B cell (primary cell): ENCODE measurements around the gene C22orf15. TPM values are rescaled to one million over a fixed set of nuclear protein-coding genes. Genes with fewer than 3 reads are reported as not detected.

ENCODE experiments used
- ATAC-seq: fragments of 200-7000 bp; cut with Tn5 transposase; one replicate; pipeline ENCODE4 v1.10.0; 2021; ENCODE audit warnings: low read depth, mild to moderate bottlenecking, moderate number of reproducible peaks, moderate library complexity
- CTCF ChIA-PET: fragments of 350-600 bp; sonication (Branson Sonifier 250); formaldehyde crosslinking; loops from one replicate; lab custom pipeline; 2021; ENCODE audit warnings: antibody characterized with exemption, inconsistent platforms; lab: Charles Lee
- POLR2A ChIA-PET: fragments of 350-600 bp; sonication (Branson Sonifier 250); formaldehyde crosslinking; loops from one replicate; lab custom pipeline; 2021; ENCODE audit warnings: antibody characterized with exemption; lab: Charles Lee
- DNase-seq: peaks from one replicate; pipeline ENCODE4 v3.0.0; 2013
- H2AFZ ChIP-seq: 2 replicates; pipeline ENCODE4 v1.6.1; 2012; ENCODE audit warnings: mild to moderate bottlenecking, low read depth, low read length; ENCODE audit not compliant: insufficient read depth, poor library complexity, severe bottlenecking
- H3K27ac ChIP-seq, 2 donors: 1 replicate in 1 of 2; 2 replicates in 1 of 2; pipeline ENCODE4 v1.5.1; 2012 to 2013; ENCODE audit warnings: low read length in 2 of 2, mild to moderate bottlenecking in 2 of 2, moderate library complexity in 1 of 2
- H3K27me3 ChIP-seq, 4 experiments: fragments of 200-600 bp in 1 of 4; sonication (generic) in 1 of 4; replicated peaks in 1 of 4; 1 replicate in 2 of 4; 2 replicates in 2 of 4; pipeline versions ENCODE4 v1.6.1 to v1.7.0; 2013 to 2016; ENCODE audit warnings: low read length in 3 of 4, mild to moderate bottlenecking in 2 of 4, mixed read lengths in 1 of 4, moderate library complexity in 1 of 4; ENCODE audit not compliant: insufficient read depth in 4 of 4, control insufficient read depth in 3 of 4; ENCODE audit errors: control extremely low read depth in 1 of 4
- H3K36me3 ChIP-seq, 2 experiments: replicated peaks in 1 of 2; 1 replicate in 1 of 2; 2 replicates in 1 of 2; pipeline versions ENCODE4 v1.6.1 to v1.7.1; 2013; ENCODE audit warnings: low read length in 1 of 2; ENCODE audit not compliant: insufficient read depth in 2 of 2, control insufficient read depth in 1 of 2; ENCODE audit errors: control extremely low read depth in 1 of 2, extremely low read depth in 1 of 2
- H3K4me1 ChIP-seq, 2 donors: fragments of 200-600 bp in 1 of 2; sonication (generic) in 1 of 2; 1 replicate in 1 of 2; 2 replicates in 1 of 2; pipeline versions ENCODE4 v1.5.1 to v1.6.1; 2013 to 2017; ENCODE audit warnings: low read length in 2 of 2; ENCODE audit not compliant: control insufficient read depth in 2 of 2, insufficient read depth in 2 of 2
- H3K4me2 ChIP-seq: replicated peaks from 2 replicates; pipeline ENCODE3; 2012; ENCODE audit warnings: mild to moderate bottlenecking, low read depth, low read length; ENCODE audit not compliant: poor library complexity, severe bottlenecking
- H3K4me3 ChIP-seq, 5 experiments: fragments of 200-600 bp in 1 of 5; sonication (generic) in 1 of 5; 1 replicate in 3 of 5; 2 replicates in 2 of 5; pipeline versions ENCODE4 v1.5.1 to v1.7.0; 2011 to 2016; ENCODE audit warnings: low read length in 4 of 5, mild to moderate bottlenecking in 4 of 5, low read depth in 2 of 5, control low read depth in 1 of 5, moderate library complexity in 1 of 5; ENCODE audit not compliant: insufficient read depth in 1 of 5; ENCODE audit errors: control extremely low read depth in 1 of 5, extremely low read depth in 1 of 5
- H3K79me2 ChIP-seq: fragments of 200-600 bp; sonication (generic); one replicate; pipeline ENCODE4 v1.6.0; 2016; ENCODE audit warnings: low read length; ENCODE audit not compliant: control insufficient read depth, insufficient read depth
- H3K9ac ChIP-seq: fragments of 200-600 bp; sonication (generic); 2 replicates; pipeline ENCODE4 v1.6.1; 2017; ENCODE audit warnings: mild to moderate bottlenecking, low read length, moderate library complexity
- H3K9me3 ChIP-seq, 3 donors: one replicate each; pipeline versions ENCODE4 v1.6.1 to v1.7.1; 2013; ENCODE audit warnings: low read length in 2 of 3; ENCODE audit not compliant: control insufficient read depth in 2 of 3, insufficient read depth in 1 of 3; ENCODE audit errors: control extremely low read depth in 1 of 3
- H4K20me1 ChIP-seq: 2 replicates; pipeline ENCODE4 v1.6.0; 2012; ENCODE audit warnings: mild to moderate bottlenecking, low read length; ENCODE audit not compliant: insufficient read depth, control insufficient read depth, poor library complexity, severe bottlenecking
- H3K27ac Mint-ChIP-seq: one replicate; pipeline ENCODE4 v1.8.0; 2021; ENCODE audit warnings: mixed read lengths
- H3K27me3 Mint-ChIP-seq: one replicate; pipeline ENCODE4 v1.8.0; 2021; ENCODE audit warnings: mixed read lengths
- H3K4me1 Mint-ChIP-seq: one replicate; pipeline ENCODE4 v1.8.0; 2021; ENCODE audit warnings: mixed read lengths
- H3K4me3 Mint-ChIP-seq: one replicate; pipeline ENCODE4 v1.8.0; 2021; ENCODE audit warnings: mixed read lengths
- H3K9me3 Mint-ChIP-seq: one replicate; pipeline ENCODE4 v1.8.0; 2022; ENCODE audit warnings: mixed read lengths; ENCODE audit not compliant: insufficient read depth
- EZH2 ChIP-seq: IDR thresholded peaks from 2 replicates; pipeline ENCODE4 v1.6.1; 2012; ENCODE audit warnings: borderline replicate concordance, low read depth, mild to moderate bottlenecking, moderate library complexity, low read length; ENCODE audit not compliant: insufficient read depth, poor library complexity, severe bottlenecking
- WGBS: methylation state at CpG from one replicate; pipeline ENCODE4 v1.1.5; 2013; ENCODE audit warnings: missing lambda C conversion rate; ENCODE audit not compliant: insufficient coverage; 5-methylcytosine and 5-hydroxymethylcytosine counted together
- intact Hi-C: fragments of 100-400 bp; cut with micrococcal nuclease; formaldehyde crosslinking; loops from one replicate; pipeline ENCODE4 v1.10.0; 2022
- polyA minus RNA-seq: library from RNA; depleted of rRNA, polyadenylated mRNA; stranded (reverse); fragments of >200 nt; gene quantifications from 2 replicates; pipeline ENCODE4 v1.2.3, GENCODE V29; 2012
- polyA plus RNA-seq: library from polyadenylated mRNA; depleted of rRNA; stranded (reverse); fragments of >200 nt; gene quantifications from 2 replicates; pipeline ENCODE4 v1.2.3, GENCODE V29; 2012
- total RNA-seq, 2 donors: library from RNA; stranded (reverse); fragments of 120-200 nt in 1 of 2; gene quantifications; 1 replicate in 1 of 2; 2 replicates in 1 of 2; pipeline versions ENCODE4 v1.2.3 to v1.2.4, GENCODE V29; 2013 to 2022
- TF ChIP-seq, protein P1 (sequence below): fragments of 200-600 bp; IDR thresholded peaks from one replicate; pipeline ENCODE4 v1.8.0; 2022; ENCODE audit warnings: antibody characterized with exemption, mild to moderate bottlenecking

C22orf15 gene, protein sequence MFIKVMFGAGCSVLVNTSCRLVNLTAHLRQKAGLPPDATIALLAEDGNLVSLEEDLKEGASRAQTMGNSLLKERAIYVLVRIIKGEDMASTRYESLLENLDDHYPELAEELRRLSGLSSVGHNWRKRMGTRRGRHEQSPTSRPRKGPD
- 0.81 and 1.0 TPM in 2 replicates for total RNA-seq
- total RNA-seq (2013) = 0.70 TPM
- 0.30 and 0.61 TPM in 2 replicates for polyA plus RNA-seq
- 0.14 TPM in 1 of 2 replicates, not detected in the other for polyA minus RNA-seq

DNA sequence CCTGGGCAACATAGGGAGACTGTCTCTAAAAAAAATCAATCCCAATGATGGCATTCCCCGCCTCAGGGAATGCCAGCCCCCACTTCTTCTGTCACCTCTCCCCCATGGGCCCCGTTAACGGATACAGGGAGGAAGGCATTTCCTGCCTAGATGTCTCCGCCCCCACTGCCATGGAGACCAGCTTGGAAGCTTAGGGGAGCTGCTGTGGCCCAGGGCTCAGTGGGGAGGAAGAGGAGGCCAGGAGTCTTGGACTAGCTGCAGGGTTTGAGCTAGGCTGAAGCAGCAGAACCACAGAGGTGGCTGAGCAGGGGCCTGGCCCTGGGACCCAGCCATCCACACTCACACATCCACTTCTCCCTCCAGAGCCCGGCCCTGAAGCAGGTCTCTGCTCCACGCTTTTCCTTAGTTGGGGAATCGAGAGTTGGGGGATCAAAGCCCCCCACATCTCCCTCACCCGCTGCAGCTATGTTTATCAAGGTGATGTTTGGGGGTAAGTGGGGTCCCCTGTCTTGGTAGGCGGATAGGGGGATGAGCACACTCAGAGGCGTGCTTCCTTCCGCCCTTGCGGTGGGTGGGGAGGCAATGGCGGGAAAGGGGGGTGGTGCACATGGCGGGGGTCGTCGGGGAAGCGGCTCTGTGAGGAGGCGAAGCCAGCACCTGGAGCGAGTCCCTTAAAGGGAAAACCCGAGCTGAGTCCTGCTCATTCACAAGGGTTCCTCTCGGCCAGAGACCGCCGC lies at the start of gene C22orf15:
Gene C22orf15 (plus strand): TSS at position 149 of the 737 bp plus-strand sequence. CDS start 317 bp downstream, at position 466.
- DNase-seq (no peak), ATAC-seq (no peak)
- Histone ChIP-seq H3K9me3 (no peaks in the 10 kb centered on the region), H3K4me3 (peak within 1 kb of the TSS; percentile 30 to 65 (median 50)), H4K20me1 (peaks cover 14% of the 10 kb centered on the region), H3K27ac (peak within 1 kb of the TSS; percentile 34 to 73), H3K79me2 (peaks cover 15% of the 10 kb centered on the region), H2AFZ (peak within 1 kb of the TSS; percentile 78), H3K4me2 (peak within 1 kb of the TSS; percentile 92), H3K9ac (peak within 1 kb of the TSS; percentile 61), H3K27me3 (no peaks in the 10 kb centered on the region), H3K4me1 (peaks cover 33 to 49% of the 10 kb centered on the region in 2 donors), H3K36me3 (no peaks in the 10 kb centered on the region)
- Mint-ChIP-seq H3K27me3 (no peaks in the 10 kb centered on the region), H3K9me3 (no peaks in the 10 kb centered on the region), H3K27ac (peak within 1 kb of the TSS; percentile 84), H3K4me3 (peak within 1 kb of the TSS; percentile 86), H3K4me1 (peaks cover 50% of the 10 kb centered on the region)
- CTCF ChIA-PET = interaction anchor here (1.0 to 12.8 kb wide), 3 partner anchors 9 to 87 kb away, joined by 3 to 188 read pairs (median 4); partner anchors contain the start of genes VPREB3 and ZNF70
- 19% methylated on average over 14 of the region's 23 CpGs for WGBS
- intact Hi-C loops = loop anchor here (1.0 kb wide), 1 partner anchor 11 kb away; no protein-coding TSS in a partner anchor
- POLR2A ChIA-PET = interaction anchor here (0.5 to 14.3 kb wide), 5 partner anchors 10 to 1056 kb away, joined by 3 to 174 read pairs (median 4); partner anchors contain the start of genes CABIN1, SLC2A11, VPREB3 and ZNF70
- TF ChIP-seq, protein P1, sequence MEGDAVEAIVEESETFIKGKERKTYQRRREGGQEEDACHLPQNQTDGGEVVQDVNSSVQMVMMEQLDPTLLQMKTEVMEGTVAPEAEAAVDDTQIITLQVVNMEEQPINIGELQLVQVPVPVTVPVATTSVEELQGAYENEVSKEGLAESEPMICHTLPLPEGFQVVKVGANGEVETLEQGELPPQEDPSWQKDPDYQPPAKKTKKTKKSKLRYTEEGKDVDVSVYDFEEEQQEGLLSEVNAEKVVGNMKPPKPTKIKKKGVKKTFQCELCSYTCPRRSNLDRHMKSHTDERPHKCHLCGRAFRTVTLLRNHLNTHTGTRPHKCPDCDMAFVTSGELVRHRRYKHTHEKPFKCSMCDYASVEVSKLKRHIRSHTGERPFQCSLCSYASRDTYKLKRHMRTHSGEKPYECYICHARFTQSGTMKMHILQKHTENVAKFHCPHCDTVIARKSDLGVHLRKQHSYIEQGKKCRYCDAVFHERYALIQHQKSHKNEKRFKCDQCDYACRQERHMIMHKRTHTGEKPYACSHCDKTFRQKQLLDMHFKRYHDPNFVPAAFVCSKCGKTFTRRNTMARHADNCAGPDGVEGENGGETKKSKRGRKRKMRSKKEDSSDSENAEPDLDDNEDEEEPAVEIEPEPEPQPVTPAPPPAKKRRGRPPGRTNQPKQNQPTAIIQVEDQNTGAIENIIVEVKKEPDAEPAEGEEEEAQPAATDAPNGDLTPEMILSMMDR = no peak
- TF ChIP-seq EZH2 = no peak
